HEK293 (cell line): Measurements from ENCODE around the gene LRBA.

Source experiments
- CTCF ChIA-PET: fragments of 350-600 bp; formaldehyde crosslinking; extraction: SDS; loops from one replicate; lab custom pipeline; 2021; ENCODE audit warnings: antibody characterized with exemption; lab: Yijun Ruan, JAX
- POLR2A ChIA-PET: fragments of 300-600 bp; formaldehyde crosslinking; extraction: SDS; loops from one replicate; lab custom pipeline; 2020; ENCODE audit warnings: antibody characterized with exemption, inconsistent platforms; lab: Yijun Ruan, JAX
- H3K27ac ChIP-seq: fragments of 200-500 bp; sonication (Bioruptor generic); 2 replicates; pipeline ENCODE4 v1.5.1; 2014; ENCODE audit warnings: low read depth, low read length, control low read depth, inconsistent platforms; ENCODE audit errors: extremely low read depth
- H3K36me3 ChIP-seq, 2 experiments: fragments of 200-500 bp in 1 of 2; sonication (Bioruptor generic) in 1 of 2; 1 replicate in 1 of 2; 2 replicates in 1 of 2; pipeline ENCODE4 v1.5.1; 2014 to 2017; ENCODE audit warnings: inconsistent platforms in 2 of 2, low read length in 2 of 2; ENCODE audit not compliant: control insufficient read depth in 2 of 2, insufficient read depth in 1 of 2
- H3K4me1 ChIP-seq: fragments of 200-500 bp; sonication (Bioruptor generic); 2 replicates; pipeline ENCODE4 v1.5.1; 2014; ENCODE audit warnings: mild to moderate bottlenecking, low read length, inconsistent platforms; ENCODE audit not compliant: control insufficient read depth, insufficient read depth
- H3K4me3 ChIP-seq: 2 replicates; pipeline ENCODE4 v1.5.1; 2011; ENCODE audit warnings: low read depth, mild to moderate bottlenecking, control low read depth, low read length, moderate library complexity
- H3K9me3 ChIP-seq: fragments of 200-500 bp; sonication (Bioruptor generic); 2 replicates; pipeline ENCODE4 v1.5.1; 2014; ENCODE audit warnings: low read depth, low read length, inconsistent platforms; ENCODE audit not compliant: control insufficient read depth, insufficient read depth
- CTCF ChIP-seq: fragments of 450-650 bp; formaldehyde crosslinking; IDR thresholded peaks from 2 replicates; pipeline ENCODE4 v1.5.1; 2016; ENCODE audit warnings: missing biosample characterization, missing genetic modification characterization
- GLI2 ChIP-seq: fragments of 450-650 bp; formaldehyde crosslinking; IDR thresholded peaks from 2 replicates; pipeline ENCODE4; 2017; ENCODE audit warnings: missing biosample characterization, missing genetic modification characterization, low read depth, borderline replicate concordance
- IKZF3 ChIP-seq: fragments of 450-650 bp; IDR thresholded peaks from 2 replicates; pipeline ENCODE4 v1.5.0; 2018; ENCODE audit warnings: missing biosample characterization, mild to moderate bottlenecking, missing genetic modification characterization, moderate library complexity
- MZF1 ChIP-seq: fragments of 450-650 bp; formaldehyde crosslinking; IDR thresholded peaks from 2 replicates; pipeline ENCODE4 v1.5.1; 2017; ENCODE audit warnings: missing biosample characterization, missing genetic modification characterization, borderline replicate concordance
- REPIN1 ChIP-seq: fragments of 450-650 bp; formaldehyde crosslinking; IDR thresholded peaks from 2 replicates; pipeline ENCODE4 v1.5.1; 2017; ENCODE audit warnings: missing biosample characterization, missing genetic modification characterization, low read depth
- ZFP3 ChIP-seq: fragments of 450-650 bp; formaldehyde crosslinking; IDR thresholded peaks from 2 replicates; pipeline ENCODE4 v1.5.1; 2016; ENCODE audit warnings: low read depth, missing biosample characterization, missing genetic modification characterization
- ZNF10 ChIP-seq: fragments of 450-650 bp; formaldehyde crosslinking; IDR thresholded peaks from 2 replicates; pipeline ENCODE4 v1.5.1; 2017; ENCODE audit warnings: missing biosample characterization, missing genetic modification characterization
- ZNF112 ChIP-seq: fragments of 450-650 bp; formaldehyde crosslinking; IDR thresholded peaks from 2 replicates; pipeline ENCODE4 v1.5.0; 2017; ENCODE audit warnings: missing biosample characterization, missing genetic modification characterization
- ZNF146 ChIP-seq: fragments of 450-650 bp; formaldehyde crosslinking; IDR thresholded peaks from 2 replicates; pipeline ENCODE4 v1.5.1; 2016; ENCODE audit warnings: missing biosample characterization, missing genetic modification characterization
- ZNF266 ChIP-seq: fragments of 450-650 bp; formaldehyde crosslinking; IDR thresholded peaks from 2 replicates; pipeline ENCODE4 v1.5.1; 2016; ENCODE audit warnings: missing biosample characterization, missing genetic modification characterization, low read depth
- ZNF341 ChIP-seq: fragments of 450-650 bp; formaldehyde crosslinking; IDR thresholded peaks from 2 replicates; pipeline ENCODE4; 2016; ENCODE audit warnings: low read depth, missing biosample characterization, missing genetic modification characterization
- ZNF37A ChIP-seq: fragments of 450-650 bp; IDR thresholded peaks from 2 replicates; pipeline ENCODE4 v1.5.1; 2018; ENCODE audit warnings: missing biosample characterization, missing genetic modification characterization
- ZNF473 ChIP-seq: fragments of 450-650 bp; formaldehyde crosslinking; IDR thresholded peaks from 2 replicates; pipeline ENCODE4 v1.5.1; 2017; ENCODE audit warnings: missing biosample characterization, missing genetic modification characterization
- ZNF701 ChIP-seq: fragments of 450-650 bp; formaldehyde crosslinking; IDR thresholded peaks from 2 replicates; pipeline ENCODE4 v1.5.1; 2016; ENCODE audit warnings: missing biosample characterization, missing genetic modification characterization
- ZNF768 ChIP-seq: fragments of 450-650 bp; formaldehyde crosslinking; IDR thresholded peaks from 2 replicates; pipeline ENCODE4 v1.5.1; 2018; ENCODE audit warnings: missing biosample characterization, mild to moderate bottlenecking, missing genetic modification characterization
- ZNF785 ChIP-seq: fragments of 450-650 bp; formaldehyde crosslinking; IDR thresholded peaks from 2 replicates; pipeline ENCODE4 v1.5.1; 2016; ENCODE audit warnings: missing biosample characterization, missing genetic modification characterization
- ZSCAN16 ChIP-seq: fragments of 450-650 bp; formaldehyde crosslinking; IDR thresholded peaks from 2 replicates; pipeline ENCODE4 v1.5.1; 2016; ENCODE audit warnings: missing biosample characterization, missing genetic modification characterization
- TF ChIP-seq, protein P1 (sequence below): fragments of 450-650 bp; formaldehyde crosslinking; IDR thresholded peaks from 2 replicates; pipeline ENCODE4 v1.5.1; 2017; ENCODE audit warnings: missing biosample characterization, missing genetic modification characterization
- TF ChIP-seq, protein P2 (sequence below): fragments of 450-650 bp; formaldehyde crosslinking; IDR thresholded peaks from 2 replicates; pipeline ENCODE4 v1.5.1; 2016; ENCODE audit warnings: missing biosample characterization, missing genetic modification characterization
- TF ChIP-seq, protein P3 (sequence below): fragments of 450-650 bp; formaldehyde crosslinking; IDR thresholded peaks from 2 replicates; pipeline ENCODE4 v1.5.1; 2016; ENCODE audit warnings: missing biosample characterization, missing genetic modification characterization
- TF ChIP-seq, protein P4 (sequence below): fragments of 450-650 bp; formaldehyde crosslinking; IDR thresholded peaks from 2 replicates; pipeline ENCODE4 v1.5.1; 2016; ENCODE audit warnings: missing biosample characterization, missing genetic modification characterization, borderline replicate concordance

LRBA gene

GRCh38 chr4:150986085-150986484 is 29.0 kb downstream of the LRBA start (continued):
- TF ChIP-seq, protein P1, sequence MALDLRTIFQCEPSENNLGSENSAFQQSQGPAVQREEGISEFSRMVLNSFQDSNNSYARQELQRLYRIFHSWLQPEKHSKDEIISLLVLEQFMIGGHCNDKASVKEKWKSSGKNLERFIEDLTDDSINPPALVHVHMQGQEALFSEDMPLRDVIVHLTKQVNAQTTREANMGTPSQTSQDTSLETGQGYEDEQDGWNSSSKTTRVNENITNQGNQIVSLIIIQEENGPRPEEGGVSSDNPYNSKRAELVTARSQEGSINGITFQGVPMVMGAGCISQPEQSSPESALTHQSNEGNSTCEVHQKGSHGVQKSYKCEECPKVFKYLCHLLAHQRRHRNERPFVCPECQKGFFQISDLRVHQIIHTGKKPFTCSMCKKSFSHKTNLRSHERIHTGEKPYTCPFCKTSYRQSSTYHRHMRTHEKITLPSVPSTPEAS (tag by site-specific recombination), result no peak
- no peak for TF ChIP-seq ZNF341 (tag by site-specific recombination)
- TF ChIP-seq REPIN1 (tag by site-specific recombination), result no peak
- TF ChIP-seq ZSCAN16 (tag by site-specific recombination), result no peak
- TF ChIP-seq GLI2, result no peak
- TF ChIP-seq ZNF768 (tag by site-specific recombination), result no peak
- TF ChIP-seq ZNF473, result no peak
- TF ChIP-seq ZNF10, result no peak
- TF ChIP-seq ZNF266 (tag by site-specific recombination), result no peak
- TF ChIP-seq ZNF112 (tag by site-specific recombination), result no peak
- no peak for TF ChIP-seq ZNF701 (tag by site-specific recombination)
- TF ChIP-seq, protein P2, sequence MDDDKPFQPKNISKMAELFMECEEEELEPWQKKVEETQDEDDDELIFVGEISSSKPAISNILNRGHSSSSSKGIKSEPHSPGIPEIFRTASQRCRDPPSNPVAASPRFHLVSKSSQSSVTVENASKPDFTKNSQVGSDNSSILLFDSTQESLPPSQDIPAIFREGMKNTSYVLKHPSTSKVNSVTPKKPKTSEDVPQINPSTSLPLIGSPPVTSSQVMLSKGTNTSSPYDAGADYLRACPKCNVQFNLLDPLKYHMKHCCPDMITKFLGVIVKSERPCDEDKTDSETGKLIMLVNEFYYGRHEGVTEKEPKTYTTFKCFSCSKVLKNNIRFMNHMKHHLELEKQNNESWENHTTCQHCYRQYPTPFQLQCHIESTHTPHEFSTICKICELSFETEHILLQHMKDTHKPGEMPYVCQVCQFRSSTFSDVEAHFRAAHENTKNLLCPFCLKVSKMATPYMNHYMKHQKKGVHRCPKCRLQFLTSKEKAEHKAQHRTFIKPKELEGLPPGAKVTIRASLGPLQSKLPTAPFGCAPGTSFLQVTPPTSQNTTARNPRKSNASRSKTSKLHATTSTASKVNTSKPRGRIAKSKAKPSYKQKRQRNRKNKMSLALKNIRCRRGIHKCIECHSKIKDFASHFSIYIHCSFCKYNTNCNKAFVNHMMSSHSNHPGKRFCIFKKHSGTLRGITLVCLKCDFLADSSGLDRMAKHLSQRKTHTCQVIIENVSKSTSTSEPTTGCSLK, result no peak

DNA sequence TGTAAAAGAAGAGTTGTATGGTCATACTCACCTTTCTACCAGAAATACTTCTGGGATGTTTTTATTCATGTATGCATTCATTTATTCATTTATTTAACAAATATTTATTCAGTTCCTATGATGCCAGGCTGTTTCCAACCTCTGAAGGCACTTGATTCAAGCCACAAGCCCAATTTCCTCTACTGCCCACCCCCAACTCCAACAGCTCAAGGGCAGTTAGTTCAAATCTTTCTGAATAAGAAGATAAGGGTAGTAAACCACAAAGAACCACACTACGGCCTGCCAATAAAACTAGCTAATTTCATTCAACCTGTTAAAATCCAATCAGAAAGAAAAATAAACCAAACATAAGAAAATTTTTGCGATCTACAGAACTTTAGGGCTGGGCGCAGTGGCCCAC is 31.2 kb downstream of the LRBA start:
- Histone ChIP-seq H3K4me1 (no peaks in the 10 kb centered on the region), H3K36me3 (no peaks in the 10 kb centered on the region; a peak in 1 of 3 replicates), H3K9me3 (no peaks in the 10 kb centered on the region), H3K27ac (no peak overlapping the region), H3K4me3 (no peak overlapping the region)
- TF ChIP-seq CTCF (tag by site-specific recombination) (no peak), ZNF785 (tag by site-specific recombination) (no peak), ZNF37A (tag by site-specific recombination) (no peak), ZNF146 (tag by site-specific recombination) (no peak), MZF1 (tag by site-specific recombination) (no peak), ZFP3 (no peak), IKZF3 (tag by site-specific recombination) (no peak)
- TF ChIP-seq, protein P3, sequence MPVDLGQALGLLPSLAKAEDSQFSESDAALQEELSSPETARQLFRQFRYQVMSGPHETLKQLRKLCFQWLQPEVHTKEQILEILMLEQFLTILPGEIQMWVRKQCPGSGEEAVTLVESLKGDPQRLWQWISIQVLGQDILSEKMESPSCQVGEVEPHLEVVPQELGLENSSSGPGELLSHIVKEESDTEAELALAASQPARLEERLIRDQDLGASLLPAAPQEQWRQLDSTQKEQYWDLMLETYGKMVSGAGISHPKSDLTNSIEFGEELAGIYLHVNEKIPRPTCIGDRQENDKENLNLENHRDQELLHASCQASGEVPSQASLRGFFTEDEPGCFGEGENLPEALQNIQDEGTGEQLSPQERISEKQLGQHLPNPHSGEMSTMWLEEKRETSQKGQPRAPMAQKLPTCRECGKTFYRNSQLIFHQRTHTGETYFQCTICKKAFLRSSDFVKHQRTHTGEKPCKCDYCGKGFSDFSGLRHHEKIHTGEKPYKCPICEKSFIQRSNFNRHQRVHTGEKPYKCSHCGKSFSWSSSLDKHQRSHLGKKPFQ (tag by site-specific recombination), result no peak
- TF ChIP-seq, protein P4, sequence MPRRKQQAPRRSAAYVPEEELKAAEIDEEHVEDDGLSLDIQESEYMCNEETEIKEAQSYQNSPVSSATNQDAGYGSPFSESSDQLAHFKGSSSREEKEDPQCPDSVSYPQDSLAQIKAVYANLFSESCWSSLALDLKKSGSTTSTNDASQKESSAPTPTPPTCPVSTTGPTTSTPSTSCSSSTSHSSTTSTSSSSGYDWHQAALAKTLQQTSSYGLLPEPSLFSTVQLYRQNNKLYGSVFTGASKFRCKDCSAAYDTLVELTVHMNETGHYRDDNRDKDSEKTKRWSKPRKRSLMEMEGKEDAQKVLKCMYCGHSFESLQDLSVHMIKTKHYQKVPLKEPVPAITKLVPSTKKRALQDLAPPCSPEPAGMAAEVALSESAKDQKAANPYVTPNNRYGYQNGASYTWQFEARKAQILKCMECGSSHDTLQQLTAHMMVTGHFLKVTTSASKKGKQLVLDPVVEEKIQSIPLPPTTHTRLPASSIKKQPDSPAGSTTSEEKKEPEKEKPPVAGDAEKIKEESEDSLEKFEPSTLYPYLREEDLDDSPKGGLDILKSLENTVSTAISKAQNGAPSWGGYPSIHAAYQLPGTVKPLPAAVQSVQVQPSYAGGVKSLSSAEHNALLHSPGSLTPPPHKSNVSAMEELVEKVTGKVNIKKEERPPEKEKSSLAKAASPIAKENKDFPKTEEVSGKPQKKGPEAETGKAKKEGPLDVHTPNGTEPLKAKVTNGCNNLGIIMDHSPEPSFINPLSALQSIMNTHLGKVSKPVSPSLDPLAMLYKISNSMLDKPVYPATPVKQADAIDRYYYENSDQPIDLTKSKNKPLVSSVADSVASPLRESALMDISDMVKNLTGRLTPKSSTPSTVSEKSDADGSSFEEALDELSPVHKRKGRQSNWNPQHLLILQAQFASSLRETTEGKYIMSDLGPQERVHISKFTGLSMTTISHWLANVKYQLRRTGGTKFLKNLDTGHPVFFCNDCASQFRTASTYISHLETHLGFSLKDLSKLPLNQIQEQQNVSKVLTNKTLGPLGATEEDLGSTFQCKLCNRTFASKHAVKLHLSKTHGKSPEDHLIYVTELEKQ, result no peak
- ChIA-PET POLR2A (no interaction called here), CTCF (no interaction called here)
